ENCODE results near the gene TEDC2. TPM values are rescaled to one million over a fixed set of nuclear protein-coding genes. Genes with fewer than 3 reads are reported as not detected.

TEDC2 gene
- total and polyA plus RNA-seq, 10 of the 15 experiments (the other 5 are each of a cell fraction or from before 2014, with no cell fraction given) = 0.23 to 47.9 (median 19.1) TPM

DNA sequence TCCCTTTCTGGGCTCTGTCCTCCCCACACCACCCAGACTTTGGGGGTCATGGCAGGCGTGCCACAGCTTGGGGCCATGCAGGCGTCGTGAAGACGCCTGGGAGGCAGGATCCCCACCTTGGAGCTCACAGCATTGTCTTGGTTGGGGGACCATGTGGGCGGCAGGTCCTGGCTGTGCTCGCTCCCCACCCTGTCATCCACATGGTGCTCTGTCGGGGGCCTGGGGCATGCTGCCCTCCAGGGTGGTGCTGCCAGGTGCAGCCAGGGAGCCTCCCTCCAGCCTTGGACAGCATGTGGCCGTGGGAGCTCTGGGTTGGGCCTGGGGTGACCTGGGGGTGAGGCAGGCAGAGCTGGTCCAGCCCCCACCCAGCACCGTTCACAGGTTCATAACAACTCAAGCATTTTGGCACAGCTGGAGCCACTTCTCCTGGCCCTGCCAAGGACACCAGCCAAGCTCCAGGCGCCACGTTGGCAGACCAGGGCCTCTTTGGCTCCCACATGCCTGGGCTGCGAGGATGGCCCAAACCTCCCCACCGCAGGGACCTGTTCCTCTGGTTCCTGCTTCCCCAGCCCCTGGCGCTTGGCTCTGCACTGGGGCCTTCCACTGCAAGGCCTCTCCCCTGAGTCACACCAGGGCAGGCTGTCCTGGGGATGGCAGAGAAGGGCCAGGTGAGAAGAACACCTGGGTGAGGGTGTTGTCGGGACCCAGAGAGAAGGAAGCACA, 38.8 kb downstream of the TEDC2 start:
- H3K9ac ChIP-seq (ENCODE audit: control insufficient read depth, insufficient read depth, low read length) = no peak overlapping the region

More for the DNA sequence above, 38.8 kb downstream of the TEDC2 start:
- ChIA-PET RAD21 (ENCODE audit: unreplicated experiment) (no interaction called here), SMC1A (ENCODE audit: uncharacterized antibody, unreplicated experiment) (no interaction called here), CTCF (interaction anchor here (0.6 to 1.0 kb wide), 2 partner anchors 30 to 176 kb away, joined by 3 read pairs; no protein-coding TSS in a partner anchor), POLR2A (no interaction called here)
- Histone ChIP-seq H3K9me3 (replicated peaks; ENCODE audit: control insufficient read depth, insufficient read depth, low read length) (no peaks in the 10 kb centered on the region), H3K4me2 (ENCODE audit: control insufficient read depth, insufficient read depth) (no peak overlapping the region), H2AFZ (ENCODE audit: control insufficient read depth, low read depth, low read length) (no peak overlapping the region), H3K79me2 (ENCODE audit: control insufficient read depth, insufficient read depth, low read length) (no peaks in the 10 kb centered on the region), H3K4me3 (no peak overlapping the region), H4K20me1 (ENCODE audit: control insufficient read depth, insufficient read depth) (no peaks in the 10 kb centered on the region), H3K27me3 (replicated peaks in 1 of 2; ENCODE audit: control insufficient read depth in 2 of 2, insufficient read depth in 2 of 2, low read length in 1 of 2) (no peaks in the 10 kb centered on the region), H3K4me1 (ENCODE audit: control insufficient read depth, insufficient read depth, low read length) (no peaks in the 10 kb centered on the region), H3K27ac (ENCODE audit: control insufficient read depth, insufficient read depth) (no peak overlapping the region), H3K36me3 (ENCODE audit: control insufficient read depth in 2 of 2, insufficient read depth in 2 of 2, low read length in 1 of 2) (peaks cover 0 to 11% of the 10 kb centered on the region in 2 experiments; a peak in 2 of 4 replicates)
- TF ChIP-seq BHLHE40 (IDR thresholded peaks at IDR 0.05; ENCODE audit: borderline replicate concordance in 1 of 2, low read depth in 2 of 2, low read length in 1 of 2) (no peak), PAX8 (IDR thresholded peaks at IDR 0.05) (no peak), NR2C1 (IDR thresholded peaks at IDR 0.05) (no peak), IKZF2 (IDR thresholded peaks at IDR 0.05) (no peak)
- TF ChIP-seq, protein P1, sequence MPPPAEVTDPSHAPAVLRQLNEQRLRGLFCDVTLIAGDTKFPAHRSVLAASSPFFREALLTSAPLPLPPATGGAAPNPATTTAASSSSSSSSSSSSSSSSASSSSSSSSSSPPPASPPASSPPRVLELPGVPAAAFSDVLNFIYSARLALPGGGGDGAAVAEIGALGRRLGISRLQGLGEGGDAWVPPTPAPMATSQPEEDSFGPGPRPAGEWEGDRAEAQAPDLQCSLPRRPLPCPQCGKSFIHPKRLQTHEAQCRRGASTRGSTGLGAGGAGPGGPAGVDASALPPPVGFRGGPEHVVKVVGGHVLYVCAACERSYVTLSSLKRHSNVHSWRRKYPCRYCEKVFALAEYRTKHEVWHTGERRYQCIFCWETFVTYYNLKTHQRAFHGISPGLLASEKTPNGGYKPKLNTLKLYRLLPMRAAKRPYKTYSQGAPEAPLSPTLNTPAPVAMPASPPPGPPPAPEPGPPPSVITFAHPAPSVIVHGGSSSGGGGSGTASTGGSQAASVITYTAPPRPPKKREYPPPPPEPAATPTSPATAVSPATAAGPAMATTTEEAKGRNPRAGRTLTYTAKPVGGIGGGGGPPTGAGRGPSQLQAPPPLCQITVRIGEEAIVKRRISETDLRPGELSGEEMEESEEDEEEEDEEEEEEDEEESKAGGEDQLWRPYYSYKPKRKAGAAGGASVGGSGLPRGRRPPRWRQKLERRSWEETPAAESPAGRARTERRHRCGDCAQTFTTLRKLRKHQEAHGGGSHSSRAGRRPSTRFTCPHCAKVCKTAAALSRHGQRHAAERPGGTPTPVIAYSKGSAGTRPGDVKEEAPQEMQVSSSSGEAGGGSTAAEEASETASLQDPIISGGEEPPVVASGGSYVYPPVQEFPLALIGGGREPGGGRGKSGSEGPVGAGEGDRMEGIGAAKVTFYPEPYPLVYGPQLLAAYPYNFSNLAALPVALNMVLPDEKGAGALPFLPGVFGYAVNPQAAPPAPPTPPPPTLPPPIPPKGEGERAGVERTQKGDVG (CRISPR knock-in tag; IDR thresholded peaks at IDR 0.05) = no peak
- TF ChIP-seq, protein P2, sequence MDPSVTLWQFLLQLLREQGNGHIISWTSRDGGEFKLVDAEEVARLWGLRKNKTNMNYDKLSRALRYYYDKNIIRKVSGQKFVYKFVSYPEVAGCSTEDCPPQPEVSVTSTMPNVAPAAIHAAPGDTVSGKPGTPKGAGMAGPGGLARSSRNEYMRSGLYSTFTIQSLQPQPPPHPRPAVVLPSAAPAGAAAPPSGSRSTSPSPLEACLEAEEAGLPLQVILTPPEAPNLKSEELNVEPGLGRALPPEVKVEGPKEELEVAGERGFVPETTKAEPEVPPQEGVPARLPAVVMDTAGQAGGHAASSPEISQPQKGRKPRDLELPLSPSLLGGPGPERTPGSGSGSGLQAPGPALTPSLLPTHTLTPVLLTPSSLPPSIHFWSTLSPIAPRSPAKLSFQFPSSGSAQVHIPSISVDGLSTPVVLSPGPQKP (IDR thresholded peaks at IDR 0.05; ENCODE audit: low read depth, low read length) = no peak
- DNase-seq (ENCODE audit: low read depth, low spot score) (no peak), ATAC-seq (no peak), FAIRE-seq (no peak)
- WGBS (ENCODE audit: insufficient coverage, insufficient replicate concordance, low lambda C conversion rate, missing lambda C conversion rate) = 82% methylated on average over 15 of the region's 15 CpGs
- intact Hi-C loops (cut with micrococcal nuclease; ENCODE audit: unreplicated experiment) (no loop called here), in situ Hi-C loops (cut with MboI) (loop anchor here (5.0 to 10.0 kb wide), 2 partner anchors 161 to 484 kb away; partner anchors contain the start of gene NPW)
- no TSS peak for BruUV-seq (replicated peaks)

All from GM12878 (cell line).